ENCODE data around the gene OBP2A. TPM values are rescaled to one million over a fixed set of nuclear protein-coding genes. Genes with fewer than 3 reads are reported as not detected.

Gene OBP2A
- total RNA-seq, 2 experiments from 2014 or later = not detected

- H3K4me1 Mint-ChIP-seq = no peaks in the 10 kb centered on the region
- no peaks in the 10 kb centered on the region for H3K36me3 Mint-ChIP-seq (ENCODE audit: low read depth)
- H3K27me3 Mint-ChIP-seq = no peaks in the 10 kb centered on the region
- H3K9me3 Mint-ChIP-seq = no peaks in the 10 kb centered on the region
- CTCF ChIA-PET = no interaction called here
- no peak for DNase-seq
- no peak overlapping the region for H3K27ac Mint-ChIP-seq
- H3K4me3 Mint-ChIP-seq = no peak overlapping the region
- POLR2A ChIA-PET = no interaction called here
These were observed 30.2 kb downstream of the OBP2A start for GRCh38 chr9:135575995-135576631.

- POLR2A ChIA-PET = no interaction called here
- Mint-ChIP-seq H3K27me3 (no peaks in the 10 kb centered on the region), H3K27ac (no peak overlapping the region), H3K36me3 (ENCODE audit: low read depth) (no peaks in the 10 kb centered on the region), H3K4me1 (no peaks in the 10 kb centered on the region), H3K4me3 (no peak overlapping the region), H3K9me3 (no peaks in the 10 kb centered on the region)
- CTCF ChIA-PET = no interaction called here
- DNase-seq = no peak
These were observed 31.3 kb downstream of the OBP2A start for GRCh38 chr9:135577256-135577655.

GRCh38 chr9:135579356-135579755, 33.4 kb downstream of the OBP2A start:
- DNase-seq = no peak
- Mint-ChIP-seq H3K4me1 (no peaks in the 10 kb centered on the region), H3K27ac (no peak overlapping the region), H3K36me3 (ENCODE audit: low read depth) (no peaks in the 10 kb centered on the region), H3K9me3 (no peaks in the 10 kb centered on the region), H3K4me3 (no peak overlapping the region), H3K27me3 (no peaks in the 10 kb centered on the region)
- ChIA-PET CTCF (no interaction called here), POLR2A (no interaction called here)

GRCh38 chr9:135579889-135580660, 34.1 kb downstream of the OBP2A start:
- Mint-ChIP-seq H3K4me3 (no peak overlapping the region), H3K36me3 (ENCODE audit: low read depth) (no peaks in the 10 kb centered on the region), H3K4me1 (no peaks in the 10 kb centered on the region), H3K27ac (no peak overlapping the region), H3K9me3 (no peaks in the 10 kb centered on the region), H3K27me3 (no peaks in the 10 kb centered on the region)
- CTCF ChIA-PET = no interaction called here
- POLR2A ChIA-PET = no interaction called here
- no peak for DNase-seq

GRCh38 chr9:135580664-135581380, 34.9 kb downstream of the OBP2A start:
- no peaks in the 10 kb centered on the region for H3K36me3 Mint-ChIP-seq (ENCODE audit: low read depth)
- POLR2A ChIA-PET = no interaction called here
- CTCF ChIA-PET = no interaction called here
- no peak overlapping the region for H3K27ac Mint-ChIP-seq
- no peak overlapping the region for H3K4me3 Mint-ChIP-seq
- no peaks in the 10 kb centered on the region for H3K4me1 Mint-ChIP-seq
- H3K9me3 Mint-ChIP-seq = no peaks in the 10 kb centered on the region
- DNase-seq = no peak
- no peaks in the 10 kb centered on the region for H3K27me3 Mint-ChIP-seq

GRCh38 chr9:135581636-135582426, 35.9 kb downstream of the OBP2A start:
- Mint-ChIP-seq H3K27ac (no peak overlapping the region), H3K27me3 (no peaks in the 10 kb centered on the region), H3K36me3 (ENCODE audit: low read depth) (no peaks in the 10 kb centered on the region), H3K4me3 (no peak overlapping the region), H3K4me1 (no peaks in the 10 kb centered on the region), H3K9me3 (no peaks in the 10 kb centered on the region)
- POLR2A ChIA-PET = no interaction called here
- no peak for DNase-seq
- CTCF ChIA-PET = no interaction called here

GRCh38 chr9:135582541-135582940, 36.6 kb downstream of the OBP2A start:
- CTCF ChIA-PET = no interaction called here
- Mint-ChIP-seq H3K36me3 (ENCODE audit: low read depth) (no peaks in the 10 kb centered on the region), H3K4me1 (no peaks in the 10 kb centered on the region), H3K4me3 (no peak overlapping the region), H3K27me3 (no peaks in the 10 kb centered on the region), H3K27ac (no peak overlapping the region), H3K9me3 (no peaks in the 10 kb centered on the region)
- no peak for DNase-seq
- POLR2A ChIA-PET = no interaction called here

GRCh38 chr9:135582966-135583687, 37.2 kb downstream of the OBP2A start:
- H3K4me1 Mint-ChIP-seq = no peaks in the 10 kb centered on the region
- ChIA-PET POLR2A (no interaction called here), CTCF (no interaction called here)

GRCh38 chr9:135583688-135584011, 37.7 kb downstream of the OBP2A start:
- no peaks in the 10 kb centered on the region for H3K4me1 Mint-ChIP-seq
- POLR2A ChIA-PET = no interaction called here
- H3K27me3 Mint-ChIP-seq = no peaks in the 10 kb centered on the region
- CTCF ChIA-PET = no interaction called here
- H3K4me3 Mint-ChIP-seq = no peak overlapping the region
- H3K9me3 Mint-ChIP-seq = no peaks in the 10 kb centered on the region
- H3K27ac Mint-ChIP-seq = no peak overlapping the region
- no peak for DNase-seq
- no peaks in the 10 kb centered on the region for H3K36me3 Mint-ChIP-seq (ENCODE audit: low read depth)

More at GRCh38 chr9:135582966-135583687, 37.2 kb downstream of the OBP2A start:
- no peaks in the 10 kb centered on the region for H3K36me3 Mint-ChIP-seq (ENCODE audit: low read depth)
- H3K9me3 Mint-ChIP-seq = no peaks in the 10 kb centered on the region
- H3K27ac Mint-ChIP-seq = no peak overlapping the region
- H3K27me3 Mint-ChIP-seq = no peaks in the 10 kb centered on the region
- H3K4me3 Mint-ChIP-seq = no peak overlapping the region
- DNase-seq = no peak

- Mint-ChIP-seq H3K27me3 (no peaks in the 10 kb centered on the region), H3K4me3 (no peak overlapping the region), H3K36me3 (ENCODE audit: low read depth) (no peaks in the 10 kb centered on the region), H3K9me3 (no peaks in the 10 kb centered on the region), H3K4me1 (no peaks in the 10 kb centered on the region), H3K27ac (peak overlapping the region; percentile 36)
- DNase-seq = no peak
- POLR2A ChIA-PET = no interaction called here
- CTCF ChIA-PET = no interaction called here
These were observed 38.4 kb downstream of the OBP2A start for GRCh38 chr9:135584371-135584770.

- Mint-ChIP-seq H3K27me3 (no peaks in the 10 kb centered on the region), H3K9me3 (no peaks in the 10 kb centered on the region), H3K36me3 (ENCODE audit: low read depth) (no peaks in the 10 kb centered on the region), H3K4me1 (no peaks in the 10 kb centered on the region), H3K27ac (no peak overlapping the region), H3K4me3 (no peak overlapping the region)
- no peak for DNase-seq
- CTCF ChIA-PET = no interaction called here
- POLR2A ChIA-PET = no interaction called here
These were observed 39.0 kb downstream of the OBP2A start for GRCh38 chr9:135584934-135585333.

GRCh38 chr9:135586601-135587109, 40.7 kb downstream of the OBP2A start:
- no peak overlapping the region for H3K27ac Mint-ChIP-seq
- no peaks in the 10 kb centered on the region for H3K27me3 Mint-ChIP-seq
- H3K4me3 Mint-ChIP-seq = no peak overlapping the region
- no peaks in the 10 kb centered on the region for H3K4me1 Mint-ChIP-seq
- H3K9me3 Mint-ChIP-seq = no peaks in the 10 kb centered on the region
- H3K36me3 Mint-ChIP-seq (ENCODE audit: low read depth) = no peaks in the 10 kb centered on the region
- POLR2A ChIA-PET = no interaction called here
- CTCF ChIA-PET = interaction anchor here (1.2 kb wide), 1 partner anchor 35 kb away, joined by 3 read pairs; no protein-coding TSS in a partner anchor
- no peak for DNase-seq

Measured in activated CD4-positive, alpha-beta T cell treated with anti-CD3 and anti-CD28 coated beads, Interleukin-2, amount 10 ng/mL, durations not matched to agents 7 days and 5 days (primary cell).